Fibroblast of gingiva (primary cell): ENCODE data around the gene IGF1R.
A peak's percentile ranks its signal among the peaks of the same experiment; 100 is the strongest.

Experiments used
- DNase-seq: peaks from one replicate; pipeline ENCODE4 v3.0.0-alpha.2; 2011; ENCODE audit warnings: low read depth

IGF1R gene

DNA sequence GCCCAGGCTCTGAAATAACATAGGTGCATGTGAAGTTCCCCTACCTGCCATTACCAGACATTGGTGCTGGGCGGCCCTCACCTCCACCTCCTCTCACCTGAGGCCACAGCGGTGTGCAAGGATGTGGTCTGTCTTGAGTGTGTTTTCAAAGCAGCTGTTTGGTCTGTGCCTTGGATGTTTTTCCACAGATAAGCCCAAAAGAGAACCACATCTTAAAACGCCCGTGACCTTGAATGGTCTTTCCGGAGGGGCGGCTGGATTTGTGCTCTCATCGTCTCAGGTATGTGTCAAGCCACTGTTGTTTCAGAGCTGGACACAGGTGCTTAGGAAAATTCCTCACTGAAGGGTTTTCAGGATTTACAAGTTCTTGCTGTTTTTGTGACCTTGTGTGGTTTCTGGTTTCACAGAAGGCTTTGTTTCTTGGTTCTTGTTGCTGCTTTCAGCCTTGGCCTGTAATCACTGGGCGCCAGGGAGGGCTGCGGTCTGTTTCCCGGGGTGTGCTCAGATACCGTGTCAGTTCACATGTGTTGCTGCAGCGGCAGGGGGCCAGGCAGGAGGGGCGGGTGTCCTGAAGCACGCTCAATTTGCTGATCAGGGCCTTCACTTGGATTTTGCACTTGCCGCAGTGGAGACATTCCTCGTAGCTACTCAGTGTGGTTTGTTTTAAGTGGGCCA, 128.4 kb downstream of the IGF1R start:
- peak; percentile 65 for DNase-seq

DNA sequence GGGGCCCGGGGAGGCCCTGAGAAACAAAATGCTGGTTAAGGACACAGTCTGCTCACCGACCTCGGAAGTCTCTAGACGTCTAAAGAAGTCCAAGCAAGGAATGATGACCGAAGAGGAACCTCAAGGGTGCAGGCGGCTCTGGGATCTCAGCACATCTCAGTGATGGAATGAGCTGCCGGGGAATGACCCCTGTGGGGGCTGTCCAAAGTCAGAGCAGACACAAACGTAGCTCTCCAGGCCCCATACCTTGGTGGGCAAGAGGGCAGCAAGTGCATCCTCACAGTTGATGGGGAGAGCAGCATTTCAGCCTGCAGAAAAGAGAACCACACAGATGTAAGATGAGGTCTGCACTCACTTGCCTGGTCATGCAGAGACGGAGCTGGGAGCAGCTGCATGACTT, 129.1 kb downstream of the IGF1R start:
- no peak for DNase-seq

DNA sequence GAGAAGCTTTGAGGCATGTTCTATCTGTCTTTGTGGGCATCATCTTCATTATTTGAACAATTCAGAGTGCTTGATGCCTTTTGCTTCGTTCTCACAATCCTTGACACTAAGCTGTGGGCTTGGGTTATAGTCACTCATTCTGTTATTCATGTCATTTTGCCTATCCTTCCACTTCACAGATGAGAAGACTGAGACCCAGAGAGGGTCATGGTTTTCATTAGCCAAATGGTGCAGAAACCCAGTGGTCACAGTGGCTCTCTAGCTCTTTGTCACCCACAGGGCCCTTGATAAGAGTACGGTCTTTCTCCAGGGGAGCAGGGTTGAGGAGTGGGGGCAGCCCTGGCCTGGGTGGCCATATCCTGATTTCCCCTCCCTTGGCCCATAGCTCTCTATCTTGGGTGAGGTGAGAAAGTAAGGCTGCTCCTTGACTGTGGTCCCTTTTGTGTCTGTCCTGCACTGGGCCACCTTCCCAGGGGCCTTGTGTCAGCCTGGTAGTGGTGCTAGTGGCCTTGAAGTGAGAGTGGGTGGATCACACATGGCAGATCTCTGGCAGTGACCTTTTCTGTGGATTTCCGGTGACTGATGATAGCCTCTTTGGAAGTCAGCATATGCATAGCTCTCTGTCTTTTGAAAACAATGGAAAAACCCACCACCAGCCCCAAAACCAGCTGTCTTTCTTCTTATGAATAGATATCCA, 130.1 kb downstream of the IGF1R start:
- no peak for DNase-seq

DNA sequence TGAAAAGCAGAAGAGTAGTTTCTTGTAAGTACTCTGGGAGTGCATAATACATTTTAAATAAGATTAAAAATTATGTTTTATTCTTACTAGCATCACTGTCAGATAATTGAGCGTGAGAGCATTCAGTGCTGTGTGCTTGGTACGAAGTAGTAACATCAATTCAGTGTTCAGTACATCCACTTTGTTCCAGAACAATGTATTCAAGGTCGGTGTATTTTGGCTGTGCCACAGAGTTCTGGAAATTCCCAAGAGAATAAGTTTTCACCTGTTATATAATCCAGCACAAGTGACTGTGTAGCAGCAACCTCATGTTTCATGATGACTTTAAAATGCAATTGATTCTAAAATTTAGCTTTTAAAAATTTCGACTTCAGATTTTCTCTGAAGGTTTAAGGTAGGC, 130.6 kb downstream of the IGF1R start:
- DNase-seq: no peak

DNA sequence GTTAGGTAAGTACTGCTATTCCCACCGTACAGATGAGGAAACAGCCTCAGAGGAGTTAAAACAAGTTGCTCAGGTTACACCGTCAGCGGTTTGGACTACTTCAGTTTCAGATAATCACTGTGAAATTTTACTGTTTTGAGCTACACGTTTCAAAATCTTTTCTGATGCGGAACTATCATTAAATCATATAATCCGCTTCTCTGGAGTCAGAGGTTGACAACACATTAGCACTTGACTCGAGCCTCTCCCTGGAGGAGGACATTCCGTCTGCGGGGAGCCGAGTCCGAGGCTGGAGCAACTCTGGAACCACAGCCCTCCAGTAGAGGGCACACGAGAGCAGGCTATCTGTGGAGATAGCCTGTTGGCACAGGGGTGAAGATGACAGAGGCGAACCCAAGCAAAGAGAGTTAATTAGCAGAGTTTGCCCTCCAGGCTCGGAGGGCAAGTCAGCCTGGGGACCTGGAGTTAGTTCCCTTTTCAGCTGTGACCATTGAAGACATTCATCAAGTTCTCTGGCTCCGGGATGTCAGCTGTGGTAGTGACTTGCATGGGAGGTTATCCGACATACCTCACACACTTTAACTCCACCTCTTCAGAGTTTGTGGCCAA, 131.2 kb downstream of the IGF1R start:
- peak; percentile 65 for DNase-seq

DNA sequence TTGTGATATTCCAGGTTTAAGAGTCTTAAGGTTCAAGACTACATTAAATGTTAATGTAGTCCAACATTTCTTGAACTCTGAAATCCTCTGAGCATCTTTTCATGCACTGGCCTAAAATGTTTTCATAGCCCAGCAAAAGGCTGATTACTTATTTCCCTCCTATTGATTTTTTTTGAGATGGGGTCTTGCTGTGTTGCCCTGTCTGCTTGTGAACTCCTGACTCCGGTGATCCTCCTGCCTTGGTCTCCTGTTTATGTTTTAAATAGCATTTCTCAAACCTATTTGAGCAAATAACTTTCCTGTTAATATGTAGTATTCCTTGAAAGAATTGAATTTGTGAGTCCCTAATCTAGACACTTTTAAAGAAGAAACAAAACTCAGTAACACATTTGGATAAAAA, 133.5 kb downstream of the IGF1R start:
- no peak for DNase-seq

DNA sequence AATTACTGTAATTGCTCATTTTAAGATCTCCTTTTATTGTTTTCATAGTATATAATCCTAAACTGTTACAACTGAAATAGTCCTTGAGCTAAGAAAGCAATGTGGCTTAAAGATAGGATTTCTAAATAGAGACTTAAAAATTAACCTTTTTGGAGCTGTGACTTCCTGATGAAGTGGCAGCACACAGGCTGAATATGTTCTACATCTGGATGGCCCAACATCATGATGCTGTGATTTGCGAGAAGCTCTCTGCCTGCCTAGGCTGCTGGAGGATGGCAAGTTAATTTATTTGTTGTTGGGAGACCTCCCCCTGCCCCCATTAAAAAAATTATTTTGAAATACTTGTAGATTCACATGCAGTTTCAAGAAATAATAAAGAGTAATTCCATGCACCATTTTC, 134.5 kb downstream of the IGF1R start:
- peak; percentile 15 for DNase-seq

DNA sequence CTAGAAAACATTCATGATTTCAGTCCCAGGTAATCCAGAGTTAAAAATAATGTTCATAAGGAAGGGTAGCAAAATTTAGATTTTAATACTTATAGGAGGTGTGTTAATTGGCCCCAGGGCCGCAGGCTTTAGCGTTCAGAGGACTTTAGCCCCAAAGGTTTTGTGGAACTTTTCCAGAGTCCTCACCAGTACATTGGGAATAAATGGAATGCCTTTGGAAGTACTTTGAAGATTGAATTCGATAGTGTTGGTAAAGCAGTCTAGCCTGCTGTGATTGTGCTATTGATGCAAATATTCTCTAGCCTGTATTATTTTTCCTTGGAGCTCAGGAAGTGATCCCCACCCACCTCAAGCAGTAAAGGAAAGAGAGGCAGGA, 137.1 kb downstream of the IGF1R start:
- no peak for DNase-seq

DNA sequence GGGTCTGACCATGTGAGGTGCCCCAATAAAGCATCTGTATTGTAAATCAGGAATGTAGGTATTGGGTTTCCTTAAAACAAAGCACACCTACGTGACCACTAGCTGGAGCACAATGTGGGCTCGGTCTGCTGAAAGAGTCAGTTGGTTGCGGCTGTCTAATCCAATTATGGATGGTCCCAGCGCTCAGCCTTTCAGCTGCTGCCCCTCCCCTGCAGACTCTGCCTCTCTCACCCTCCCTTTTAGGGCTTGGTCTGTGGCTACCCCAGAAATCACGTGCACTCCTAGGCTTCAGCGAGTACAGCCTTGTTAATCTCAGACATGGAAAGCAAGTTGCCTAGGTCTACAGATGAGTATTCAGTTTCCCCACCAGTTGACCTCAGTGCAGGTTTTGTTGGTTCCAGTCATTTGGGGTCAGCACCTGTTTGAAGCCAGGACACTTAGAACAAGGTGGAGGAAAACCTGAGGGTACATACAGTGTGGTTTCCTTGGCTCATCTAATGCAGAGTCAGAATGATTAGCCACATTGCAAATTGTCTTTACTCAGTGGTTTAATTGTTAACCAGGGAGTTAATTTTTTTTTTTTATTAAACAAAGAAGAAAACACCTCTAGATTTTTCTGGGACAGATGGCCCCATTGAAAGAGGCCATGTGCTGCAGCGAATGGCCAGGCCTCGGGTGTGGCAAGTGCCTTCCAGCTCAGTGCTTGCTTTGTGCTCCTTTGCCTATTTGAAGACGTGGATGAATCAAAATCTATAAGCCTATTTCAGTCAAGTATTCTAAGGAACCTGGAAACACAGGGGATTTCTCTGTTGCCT, 137.7 kb downstream of the IGF1R start:
- DNase-seq: no peak

DNA sequence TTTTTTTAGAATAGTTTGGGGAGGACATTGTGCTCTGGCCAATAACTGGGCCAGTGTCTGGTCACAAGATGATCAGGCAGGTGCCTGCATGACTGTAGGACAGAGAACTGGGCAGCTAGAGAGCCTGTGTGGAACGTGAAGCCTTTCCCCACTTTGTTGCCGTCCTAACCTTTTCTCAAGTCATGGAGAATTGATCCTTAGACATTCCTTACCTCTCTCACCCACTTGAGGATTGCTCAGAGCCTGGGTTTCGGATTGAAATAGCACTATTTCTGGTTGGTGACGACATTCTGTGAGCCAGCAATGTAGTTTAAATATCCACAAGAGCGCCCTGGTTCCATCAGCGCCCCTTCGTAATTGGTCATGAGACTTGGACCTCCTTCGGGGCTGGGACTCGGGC, 138.4 kb downstream of the IGF1R start:
- DNase-seq: no peak

DNA sequence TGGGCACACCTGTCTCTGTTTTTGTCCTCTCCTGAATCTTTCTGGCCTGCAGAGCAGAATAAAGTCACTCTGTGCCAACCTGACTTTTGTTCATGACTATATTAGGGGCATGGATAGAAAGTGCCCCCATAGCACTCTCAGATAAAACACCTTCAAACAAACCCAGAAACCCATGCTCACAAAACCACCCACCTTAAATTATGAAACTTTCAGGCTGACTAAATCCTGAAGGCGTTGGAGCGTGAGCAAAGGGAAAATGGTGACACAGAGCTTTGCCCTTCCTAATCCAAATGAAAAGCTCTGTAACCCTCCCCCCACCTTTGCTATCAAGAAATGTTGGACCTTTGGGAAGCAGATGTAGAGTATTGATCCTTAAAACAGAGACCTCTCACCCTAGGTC, 138.9 kb downstream of the IGF1R start:
- no peak for DNase-seq

DNA sequence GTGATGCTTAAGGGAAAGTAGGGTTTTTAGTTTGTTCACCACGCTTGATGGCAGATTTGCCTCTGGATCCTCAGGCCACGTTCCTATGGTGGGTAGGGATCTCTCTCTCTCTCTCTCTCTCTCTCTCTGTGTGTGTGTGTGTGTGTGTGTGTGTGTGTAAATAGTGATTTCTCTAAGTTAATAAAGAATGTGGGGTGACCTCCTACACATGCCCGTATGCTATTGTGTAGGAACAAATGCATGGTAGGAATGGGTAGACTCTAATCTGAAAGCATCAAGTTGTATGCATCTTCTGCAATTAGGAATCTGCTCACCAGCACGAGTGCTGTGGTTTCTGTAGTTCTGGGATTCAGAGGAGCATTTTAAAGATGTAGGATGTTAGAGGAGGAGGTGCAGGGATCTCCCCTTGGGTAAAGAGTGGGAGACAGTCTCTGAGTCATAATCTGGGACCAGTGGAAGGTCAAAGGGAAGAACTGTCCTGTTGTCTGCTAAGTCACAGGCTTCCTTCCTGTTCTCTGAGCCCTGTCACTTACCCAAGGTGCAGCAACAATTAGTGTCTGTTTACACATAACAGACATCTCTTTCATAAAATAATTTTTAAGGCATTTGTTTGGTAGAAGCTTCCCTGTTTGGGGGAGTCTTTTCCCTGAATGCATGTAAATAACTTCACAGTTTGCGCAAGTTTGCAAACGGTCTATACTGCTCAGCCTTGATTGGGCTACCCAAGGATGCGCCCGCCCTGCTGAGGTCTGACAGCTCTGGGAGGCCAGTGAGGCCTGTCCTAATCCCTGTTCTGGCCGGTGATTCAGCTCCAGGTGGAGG, 139.8 kb downstream of the IGF1R start:
- DNase-seq: no peak

DNA sequence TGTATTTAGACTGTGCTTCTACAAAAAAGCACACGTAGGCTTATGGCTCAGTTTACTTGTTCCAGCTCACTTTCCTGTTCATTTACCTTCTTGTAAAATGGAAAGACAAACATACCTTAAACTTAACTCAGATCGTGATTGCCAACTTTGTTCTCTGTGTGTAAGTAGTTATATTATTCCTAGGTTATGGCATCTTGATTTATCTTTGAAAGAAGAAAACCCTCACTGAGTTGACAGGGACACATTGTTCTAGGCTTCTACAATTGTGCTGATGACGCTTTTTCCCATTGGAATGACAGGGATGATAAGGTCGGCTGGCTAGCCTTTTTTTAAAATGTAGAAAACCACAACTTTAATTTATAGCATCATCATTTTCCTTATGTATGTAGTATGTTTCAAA, 140.7 kb downstream of the IGF1R start:
- no peak for DNase-seq

DNA sequence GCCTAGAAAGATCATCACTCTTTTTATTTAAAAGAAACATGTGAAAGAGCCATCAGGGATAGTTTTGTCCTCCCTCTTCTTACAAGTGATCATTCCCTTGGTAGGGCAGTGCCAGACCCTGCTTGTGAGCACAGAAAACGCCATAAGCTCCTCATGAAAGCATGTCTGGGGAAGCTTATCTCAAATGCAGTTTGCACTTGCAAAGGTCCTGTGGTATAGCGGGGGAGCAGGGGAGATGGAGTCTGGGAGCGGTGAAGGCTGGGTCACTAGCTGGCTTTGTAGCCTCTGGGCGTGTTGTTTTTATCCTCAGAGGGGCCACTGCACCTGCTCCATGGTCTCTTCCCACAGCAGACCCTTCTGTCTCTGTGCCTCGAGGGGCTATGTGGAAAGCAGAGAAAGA, 141.9 kb downstream of the IGF1R start:
- no peak for DNase-seq

DNA sequence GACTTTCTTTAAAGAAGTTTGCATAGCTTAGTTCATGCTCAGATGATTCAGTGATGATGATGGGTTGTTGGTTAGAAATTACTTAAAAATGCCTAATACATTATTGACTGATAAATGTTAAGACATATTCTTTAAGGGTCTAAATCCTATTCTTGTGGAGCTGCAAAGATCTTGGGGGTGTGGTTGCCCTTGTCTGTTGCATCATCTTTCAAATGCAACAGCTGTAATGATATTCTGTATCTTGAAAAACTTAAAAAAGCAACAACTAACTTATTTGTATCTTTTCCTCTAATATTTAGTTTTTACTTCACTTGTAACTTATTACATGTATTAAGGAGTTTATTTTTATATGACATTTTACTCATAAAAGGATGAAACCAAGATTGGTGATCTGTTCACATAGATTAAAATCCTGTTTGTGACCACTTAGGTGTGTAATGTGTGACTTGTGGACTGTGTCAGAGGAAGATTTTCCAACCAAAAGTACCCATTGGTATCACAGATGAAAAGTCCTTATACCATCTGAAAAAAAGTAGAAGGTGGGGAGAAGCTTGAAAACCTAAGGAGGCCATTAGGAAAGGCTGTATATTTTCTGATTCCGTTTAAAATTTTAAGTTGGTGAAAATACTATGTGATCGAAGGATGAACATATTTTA, 142.8 kb downstream of the IGF1R start:
- no peak for DNase-seq

DNA sequence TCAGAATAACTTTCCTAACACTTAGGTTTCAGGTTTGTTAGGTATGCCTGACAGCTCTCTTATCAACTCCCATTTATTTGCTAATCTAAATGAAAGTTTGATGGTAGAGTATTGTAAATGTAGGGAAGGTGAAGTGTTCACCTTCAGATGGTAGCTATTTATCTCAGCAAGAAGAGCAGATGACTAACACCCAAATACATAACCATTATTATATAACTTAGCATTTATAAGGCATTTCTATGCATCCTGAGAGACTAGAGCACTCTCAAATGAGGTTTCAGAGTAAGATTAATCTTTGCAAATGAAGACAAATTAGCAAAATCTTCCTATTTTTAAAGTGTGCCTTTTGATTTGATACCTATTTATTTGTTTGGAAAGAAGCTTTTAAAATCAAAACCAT, 143.8 kb downstream of the IGF1R start:
- DNase-seq: no peak

DNA sequence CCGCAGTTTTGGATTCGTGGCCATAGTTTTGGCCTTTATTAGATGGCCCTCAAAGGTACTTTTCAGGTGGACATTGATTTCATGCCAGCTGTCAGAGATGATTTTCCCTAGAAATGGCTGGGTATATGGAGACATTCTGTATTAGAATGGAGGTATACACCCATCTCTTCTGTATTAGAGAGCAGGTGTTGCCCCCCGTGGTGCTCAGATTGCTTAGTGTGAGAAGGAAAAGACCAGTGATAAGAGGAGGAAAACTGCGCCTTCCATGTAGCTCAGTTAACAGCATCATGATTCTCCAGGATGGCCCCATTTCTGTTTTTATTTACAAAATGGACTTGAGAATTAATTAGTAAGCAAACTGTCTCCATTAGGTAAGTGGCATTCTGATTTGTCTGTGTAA, 145.9 kb downstream of the IGF1R start:
- DNase-seq: no peak

DNA sequence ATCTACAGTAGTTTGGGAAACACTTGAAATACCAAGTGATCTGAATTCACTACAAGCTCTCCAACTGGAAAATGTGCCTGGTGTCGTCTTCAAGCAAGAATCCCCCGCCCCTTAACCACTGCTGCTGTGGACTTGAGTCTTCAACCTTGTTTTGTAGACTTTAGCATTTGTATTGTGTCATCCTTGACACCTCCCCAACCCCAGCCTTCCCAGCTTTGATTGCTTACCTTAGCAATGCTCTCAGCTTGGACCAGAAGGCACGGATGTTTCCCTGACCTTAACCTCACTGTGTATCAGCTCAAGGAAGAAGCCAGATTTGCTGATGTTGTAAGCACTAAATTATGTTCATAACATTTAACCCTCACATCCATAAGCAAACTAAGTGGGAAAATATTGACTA, 146.4 kb downstream of the IGF1R start:
- DNase-seq: no peak

DNA sequence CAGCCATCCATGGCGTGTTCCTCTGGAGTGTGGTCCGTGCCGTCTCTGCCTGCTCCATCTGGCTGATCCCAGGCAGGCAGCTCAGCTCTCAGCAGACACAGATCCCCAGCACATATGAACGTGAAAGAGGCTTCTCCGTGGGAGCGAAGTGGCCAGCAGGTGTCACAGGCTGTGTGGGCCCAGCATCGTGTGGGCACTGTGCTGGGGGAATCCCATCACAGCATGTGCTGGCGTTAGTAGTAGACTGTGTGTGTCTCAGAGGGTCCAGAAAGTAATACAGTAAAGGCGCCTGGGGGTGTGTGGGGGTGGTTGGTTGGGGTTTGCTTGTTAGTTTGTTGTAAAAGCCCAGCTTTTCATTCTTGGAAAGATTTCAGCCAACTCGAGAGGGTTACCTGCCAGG, 147.6 kb downstream of the IGF1R start:
- DNase-seq: no peak

DNA sequence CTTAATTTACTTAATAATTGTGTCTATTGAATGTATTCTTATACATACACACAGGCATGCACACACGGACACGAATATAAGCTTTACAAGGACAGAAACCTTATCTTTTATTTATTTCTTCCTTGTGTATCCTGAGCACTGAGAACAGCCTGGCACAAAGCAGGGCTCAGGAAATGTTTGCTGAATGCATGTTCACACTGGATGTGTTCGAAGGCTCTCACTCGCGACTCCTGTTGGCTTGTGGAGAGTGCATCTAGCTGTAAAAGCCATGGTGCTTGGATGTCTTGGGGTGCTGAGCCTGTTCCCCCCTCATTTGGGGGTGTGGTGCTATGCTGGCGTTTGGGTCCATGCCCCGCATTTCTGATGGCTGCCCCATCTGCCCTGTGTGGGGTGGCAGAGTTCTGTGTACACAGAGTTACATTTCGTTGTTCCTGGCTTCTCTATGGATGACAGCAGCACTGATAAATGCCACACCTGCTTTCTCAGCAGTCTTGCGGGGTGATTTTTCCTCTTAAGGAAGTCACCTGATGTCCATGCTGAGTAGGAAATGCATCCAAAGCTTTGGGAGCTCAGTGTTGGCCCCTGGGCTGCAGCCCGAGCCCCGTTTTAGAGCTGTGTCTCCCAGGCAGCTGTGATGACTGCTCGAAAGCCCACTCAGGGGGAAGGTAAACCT, 148.5 kb downstream of the IGF1R start:
- DNase-seq: no peak

DNA sequence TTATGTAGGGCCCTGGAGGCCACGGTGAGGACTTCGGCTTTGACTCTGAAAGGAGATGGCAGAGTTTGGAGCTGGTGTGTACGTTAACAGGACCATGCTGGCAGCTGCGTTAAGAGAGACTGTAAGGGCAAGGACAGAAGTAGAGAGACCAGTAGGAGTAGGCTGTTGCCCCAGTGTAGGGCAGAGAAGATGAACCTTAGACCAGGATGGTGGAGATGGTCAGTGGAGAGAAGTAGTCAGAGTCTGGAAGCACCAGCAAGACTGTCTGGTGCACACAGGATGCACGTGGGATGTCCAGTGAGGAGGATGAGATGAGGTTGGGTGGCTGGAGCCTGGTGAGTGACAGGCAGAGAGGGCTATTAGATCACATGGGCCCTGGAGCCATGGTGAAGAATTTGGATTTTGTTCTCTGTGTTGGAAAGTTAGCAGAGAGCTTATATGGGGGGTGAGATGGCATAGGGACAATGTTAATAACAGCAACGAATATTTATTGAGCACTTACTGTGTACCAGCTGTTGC, 150.1 kb downstream of the IGF1R start:
- no peak for DNase-seq
